Measurements from ENCODE around the gene NCR2.

The NCR2 gene

GRCh38 chr6:41359617-41360313, 24.4 kb downstream of the NCR2 start:
- DNase-seq (ENCODE audit: low read depth): no peak

- DNase-seq (ENCODE audit: low read depth): no peak
These were observed 24.9 kb downstream of the NCR2 start for GRCh38 chr6:41360314-41360685.

GRCh38 chr6:41366150-41366549, 30.7 kb downstream of the NCR2 start:
- DNase-seq (ENCODE audit: low read depth): no peak

- DNase-seq (ENCODE audit: low read depth): no peak
These were observed 31.7 kb downstream of the NCR2 start for GRCh38 chr6:41367061-41367460.

GRCh38 chr6:41367700-41368099, 32.3 kb downstream of the NCR2 start:
- DNase-seq (ENCODE audit: low read depth): no peak

GRCh38 chr6:41370488-41371111, 35.2 kb downstream of the NCR2 start:
- no peak for DNase-seq (ENCODE audit: low read depth)

- no peak for DNase-seq (ENCODE audit: low read depth)
These were observed 36.1 kb downstream of the NCR2 start for GRCh38 chr6:41371461-41371991.

- peak; percentile 22 for DNase-seq (ENCODE audit: low read depth)
These were observed 36.8 kb downstream of the NCR2 start for GRCh38 chr6:41371992-41372831.

- DNase-seq (ENCODE audit: low read depth): no peak
These were observed 37.6 kb downstream of the NCR2 start for GRCh38 chr6:41372832-41373626.

GRCh38 chr6:41373627-41373918, 38.2 kb downstream of the NCR2 start:
- DNase-seq (ENCODE audit: low read depth): no peak

- no peak for DNase-seq (ENCODE audit: low read depth)
These were observed 38.7 kb downstream of the NCR2 start for GRCh38 chr6:41373919-41374617.

- DNase-seq (ENCODE audit: low read depth): no peak
These were observed 39.5 kb downstream of the NCR2 start for GRCh38 chr6:41374618-41375590.

GRCh38 chr6:41375598-41376151, 40.3 kb downstream of the NCR2 start:
- DNase-seq (ENCODE audit: low read depth): no peak

GRCh38 chr6:41376176-41376575, 40.8 kb downstream of the NCR2 start:
- DNase-seq (ENCODE audit: low read depth): no peak

GRCh38 chr6:41377071-41377470, 41.7 kb downstream of the NCR2 start:
- no peak for DNase-seq (ENCODE audit: low read depth)

GRCh38 chr6:41379306-41379705, 43.9 kb downstream of the NCR2 start:
- DNase-seq (ENCODE audit: low read depth): no peak

GRCh38 chr6:41386594-41386993, 51.2 kb downstream of the NCR2 start:
- DNase-seq (ENCODE audit: low read depth): no peak

- DNase-seq (ENCODE audit: low read depth): no peak
These were observed 56.8 kb downstream of the NCR2 start for GRCh38 chr6:41392246-41392645.

- DNase-seq (ENCODE audit: low read depth): no peak
These were observed 60.9 kb downstream of the NCR2 start for GRCh38 chr6:41396335-41396734.

- DNase-seq (ENCODE audit: low read depth): no peak
These were observed 64.0 kb downstream of the NCR2 start for GRCh38 chr6:41399424-41399823.

Measured in stimulated activated CD4-positive, alpha-beta T cell treated with anti-CD3 and anti-CD28 coated beads, Interleukin-2, amount 100 ng/mL, for 4 hours (primary cell).